Naive thymus-derived CD4-positive, alpha-beta T cell (primary cell): ENCODE results near the gene NPR3. TPM values are rescaled to one million over a fixed set of nuclear protein-coding genes. Genes with fewer than 3 reads are reported as not detected.
"Not testable (repeated sequence)": the region's sequence is repeated elsewhere in the genome, so short reads cannot be mapped to it uniquely, and the experiment has no call there.

Source experiments
- ATAC-seq: fragments of 150-1000 bp; cut with Tn5 transposase; 2 replicates; pipeline ENCODE4 v1.10.0; 2021; ENCODE audit warnings: mild to moderate bottlenecking, moderate library complexity
- CTCF ChIA-PET: fragments of 350-600 bp; sonication (Branson Sonifier 250); formaldehyde crosslinking; loops from one replicate; lab custom pipeline; 2021; ENCODE audit warnings: antibody characterized with exemption; lab: Charles Lee
- POLR2A ChIA-PET: fragments of 350-600 bp; sonication (Branson Sonifier 250); formaldehyde crosslinking; loops from one replicate; lab custom pipeline; 2021; ENCODE audit warnings: antibody characterized with exemption, inconsistent platforms; lab: Charles Lee
- DNase-seq, 9 donors: peaks; one replicate each; pipeline versions ENCODE4 v3.0.0 to v3.0.0-alpha.2; 2020 to 2022; ENCODE audit warnings: mixed read lengths in 1 of 9
- H3K27ac ChIP-seq: one replicate; pipeline ENCODE4 v1.7.0; 2013; ENCODE audit warnings: mild to moderate bottlenecking, low read depth, low read length, moderate library complexity
- H3K27me3 ChIP-seq, 2 donors: one replicate each; pipeline ENCODE4 v1.7.0; 2013; ENCODE audit warnings: low read length in 2 of 2, mild to moderate bottlenecking in 2 of 2, moderate library complexity in 2 of 2; ENCODE audit not compliant: control insufficient read depth in 2 of 2, insufficient read depth in 2 of 2
- H3K36me3 ChIP-seq, 3 experiments: 1 replicate in 2 of 3; 2 replicates in 1 of 3; pipeline ENCODE4 v1.7.0; 2013; ENCODE audit warnings: low read length in 3 of 3, mild to moderate bottlenecking in 3 of 3, moderate library complexity in 1 of 3; ENCODE audit not compliant: insufficient read depth in 3 of 3, control insufficient read depth in 2 of 3
- H3K4me1 ChIP-seq, 2 donors: one replicate each; pipeline ENCODE4 v1.7.0; 2013; ENCODE audit warnings: low read length in 2 of 2, mild to moderate bottlenecking in 2 of 2, moderate library complexity in 1 of 2; ENCODE audit not compliant: control insufficient read depth in 2 of 2, insufficient read depth in 2 of 2
- H3K4me3 ChIP-seq: 2 replicates; pipeline ENCODE4 v1.7.0; 2013; ENCODE audit warnings: mild to moderate bottlenecking, low read length
- H3K9me3 ChIP-seq, 3 experiments: 1 replicate in 2 of 3; 2 replicates in 1 of 3; pipeline ENCODE4 v1.7.0; 2013; ENCODE audit warnings: low read length in 3 of 3; ENCODE audit not compliant: control insufficient read depth in 2 of 3
- H3K27ac Mint-ChIP-seq, 9 donors: one replicate each; pipeline ENCODE4 v1.8.0; 2020 to 2022; ENCODE audit warnings: mixed read lengths in 9 of 9, mild to moderate bottlenecking in 8 of 9, moderate library complexity in 5 of 9, inconsistent platforms in 2 of 9
- H3K27me3 Mint-ChIP-seq, 5 donors: one replicate each; pipeline ENCODE4 v1.8.0; 2021 to 2022; ENCODE audit warnings: mixed read lengths in 5 of 5, mild to moderate bottlenecking in 1 of 5
- H3K36me3 Mint-ChIP-seq, 5 donors: one replicate each; pipeline ENCODE4 v1.8.0; 2020 to 2022; ENCODE audit warnings: mixed read lengths in 5 of 5, mild to moderate bottlenecking in 3 of 5, inconsistent platforms in 1 of 5
- H3K4me1 Mint-ChIP-seq, 7 donors: one replicate each; pipeline ENCODE4 v1.8.0; 2020 to 2022; ENCODE audit warnings: mixed read lengths in 7 of 7, mild to moderate bottlenecking in 3 of 7, inconsistent platforms in 1 of 7
- H3K4me3 Mint-ChIP-seq, 10 donors: one replicate each; pipeline ENCODE4 v1.8.0; 2020 to 2022; ENCODE audit warnings: mild to moderate bottlenecking in 10 of 10, mixed read lengths in 10 of 10, moderate library complexity in 6 of 10, inconsistent platforms in 2 of 10
- H3K9me3 Mint-ChIP-seq, 11 donors: one replicate each; pipeline ENCODE4 v1.8.0; 2020 to 2022; ENCODE audit warnings: mixed read lengths in 11 of 11, mild to moderate bottlenecking in 4 of 11, inconsistent platforms in 1 of 11, moderate library complexity in 1 of 11
- intact Hi-C, 2 donors: fragments of 100-400 bp; cut with micrococcal nuclease; formaldehyde crosslinking; loops; one replicate each; pipeline ENCODE4 v1.15.1; 2023
- polyA plus RNA-seq, 2 donors: library from polyadenylated mRNA; unstranded; fragments of 300-500 nt; fragmentation: Illumina TruSeq; gene quantifications; one replicate each; pipeline ENCODE4 v1.2.3, GENCODE V29; 2021
- total RNA-seq, 6 experiments: library from RNA in 5 of 6; stranded (reverse) in 5 of 6; gene quantifications; 1 replicate in 5 of 6; 2 replicates in 1 of 6; pipeline ENCODE4 v1.2.3 and lab custom pipeline; 2021 to 2026

Gene NPR3
- total and polyA plus RNA-seq, 7 experiments from 2014 or later: 0.56 to 1.4 TPM; not detected in 5

GRCh38 chr5:32803656-32804055 is 92.5 kb downstream of the NPR3 start:
- Histone ChIP-seq H3K4me3 (no peak overlapping the region), H3K27me3 (no peaks in the 10 kb centered on the region), H3K4me1 (no peaks in the 10 kb centered on the region), H3K27ac (no peak overlapping the region), H3K9me3 (peaks cover 0 to 5% (median 0%) of the 10 kb centered on the region in 3 experiments), H3K36me3 (no peaks in the 10 kb centered on the region)
- Mint-ChIP-seq H3K4me3 (no peak overlapping the region), H3K4me1 (no peaks in the 10 kb centered on the region), H3K27me3 (no peaks in the 10 kb centered on the region), H3K36me3 (peaks cover 0 to 8% (median 4%) of the 10 kb centered on the region in 5 donors), H3K9me3 (peaks cover 9 to 44% (median 19%) of the 10 kb centered on the region in 11 donors), H3K27ac (no peak overlapping the region)
- ATAC-seq (no peak), DNase-seq (no peak)
- intact Hi-C loops: no loop called here
- CTCF ChIA-PET: no interaction called here
- POLR2A ChIA-PET: no interaction called here

- CTCF ChIA-PET, DNase-seq, H3K27me3 ChIP-seq, H3K27me3 Mint-ChIP-seq, H3K4me1 Mint-ChIP-seq, POLR2A ChIA-PET, H3K9me3 ChIP-seq, H3K4me3 Mint-ChIP-seq, H3K36me3 ChIP-seq, H3K4me3 ChIP-seq, ATAC-seq, H3K4me1 ChIP-seq, H3K27ac Mint-ChIP-seq, intact Hi-C loops, H3K36me3 Mint-ChIP-seq, H3K27ac ChIP-seq: not testable (repeated sequence)
- H3K9me3 Mint-ChIP-seq: peaks cover 7 to 30% (median 15%) of the 10 kb centered on the region in 11 donors
Observed at GRCh38 chr5:32805462-32805861, 94.3 kb downstream of the NPR3 start.

- no peak for ATAC-seq
- CTCF ChIA-PET: no interaction called here
- H3K27me3 ChIP-seq: no peaks in the 10 kb centered on the region
- peaks cover 0 to 5% (median 0%) of the 10 kb centered on the region in 3 experiments for H3K9me3 ChIP-seq
- H3K4me1 ChIP-seq: no peaks in the 10 kb centered on the region
- H3K9me3 Mint-ChIP-seq: peaks cover 5 to 24% (median 13%) of the 10 kb centered on the region in 11 donors
- peaks cover 0 to 3% (median 0%) of the 10 kb centered on the region in 7 donors for H3K4me1 Mint-ChIP-seq
- peaks cover 0 to 8% (median 4%) of the 10 kb centered on the region in 5 donors for H3K36me3 Mint-ChIP-seq
- POLR2A ChIA-PET: no interaction called here
- no peak overlapping the region for H3K4me3 Mint-ChIP-seq
- DNase-seq: no peak
- no peak overlapping the region for H3K27ac Mint-ChIP-seq
- H3K27ac ChIP-seq: no peak overlapping the region
- intact Hi-C loops: no loop called here
- H3K4me3 ChIP-seq: no peak overlapping the region
- H3K27me3 Mint-ChIP-seq: no peaks in the 10 kb centered on the region
- H3K36me3 ChIP-seq: no peaks in the 10 kb centered on the region
Observed at GRCh38 chr5:32805971-32806638, 95.0 kb downstream of the NPR3 start.

GRCh38 chr5:32808783-32809182 is 97.7 kb downstream of the NPR3 start:
- POLR2A ChIA-PET: no interaction called here
- peaks cover 0 to 3% (median 0%) of the 10 kb centered on the region in 7 donors for H3K4me1 Mint-ChIP-seq
- DNase-seq (no peak), ATAC-seq (no peak)
- H3K27ac ChIP-seq: no peak overlapping the region
- H3K36me3 ChIP-seq: no peaks in the 10 kb centered on the region
- no peak overlapping the region for H3K4me3 ChIP-seq
- H3K27ac Mint-ChIP-seq: no peak overlapping the region
- no peak overlapping the region for H3K4me3 Mint-ChIP-seq
- no peaks in the 10 kb centered on the region for H3K27me3 ChIP-seq
- intact Hi-C loops: no loop called here
- peaks cover 0 to 13% (median 6%) of the 10 kb centered on the region in 11 donors for H3K9me3 Mint-ChIP-seq
- no peaks in the 10 kb centered on the region for H3K4me1 ChIP-seq
- peaks cover 0 to 11% (median 0%) of the 10 kb centered on the region in 5 donors for H3K27me3 Mint-ChIP-seq
- H3K36me3 Mint-ChIP-seq: no peaks in the 10 kb centered on the region
- no peaks in the 10 kb centered on the region for H3K9me3 ChIP-seq
- CTCF ChIA-PET: no interaction called here

- H3K9me3 Mint-ChIP-seq: peaks cover 0 to 16% (median 6%) of the 10 kb centered on the region in 11 donors
- peaks cover 0 to 4% (median 0%) of the 10 kb centered on the region in 5 donors for H3K36me3 Mint-ChIP-seq
- H3K4me3 Mint-ChIP-seq: no peak overlapping the region
- Histone ChIP-seq H3K4me3 (no peak overlapping the region), H3K4me1 (no peaks in the 10 kb centered on the region), H3K27ac (no peak overlapping the region), H3K36me3 (no peaks in the 10 kb centered on the region), H3K9me3 (no peaks in the 10 kb centered on the region), H3K27me3 (no peaks in the 10 kb centered on the region)
- ChIA-PET CTCF (no interaction called here), POLR2A (no interaction called here)
- DNase-seq (no peak), ATAC-seq (no peak)
- H3K4me1 Mint-ChIP-seq: peaks cover 0 to 3% (median 0%) of the 10 kb centered on the region in 7 donors
- H3K27me3 Mint-ChIP-seq: peaks cover 0 to 15% (median 0%) of the 10 kb centered on the region in 5 donors
- H3K27ac Mint-ChIP-seq: no peak overlapping the region
- intact Hi-C loops: no loop called here
Observed at GRCh38 chr5:32810804-32811203, 99.7 kb downstream of the NPR3 start.

- Histone ChIP-seq H3K36me3 (no peaks in the 10 kb centered on the region), H3K4me3 (no peak overlapping the region), H3K4me1 (no peaks in the 10 kb centered on the region), H3K9me3 (no peaks in the 10 kb centered on the region), H3K27me3 (no peaks in the 10 kb centered on the region), H3K27ac (no peak overlapping the region)
- no peak overlapping the region for H3K4me3 Mint-ChIP-seq
- peaks cover 0 to 3% (median 0%) of the 10 kb centered on the region in 7 donors for H3K4me1 Mint-ChIP-seq
- no peak for ATAC-seq
- peaks cover 0 to 4% (median 0%) of the 10 kb centered on the region in 5 donors for H3K36me3 Mint-ChIP-seq
- no peak for DNase-seq
- ChIA-PET POLR2A (no interaction called here), CTCF (no interaction called here)
- H3K27me3 Mint-ChIP-seq: peaks cover 0 to 15% (median 0%) of the 10 kb centered on the region in 5 donors
- no peak overlapping the region for H3K27ac Mint-ChIP-seq
- peaks cover 0 to 16% (median 4%) of the 10 kb centered on the region in 11 donors for H3K9me3 Mint-ChIP-seq
- intact Hi-C loops: no loop called here
Observed at GRCh38 chr5:32812399-32812798, 101.3 kb downstream of the NPR3 start.

- H3K4me3 Mint-ChIP-seq: no peak overlapping the region
- H3K9me3 Mint-ChIP-seq: peaks cover 0 to 11% (median 4%) of the 10 kb centered on the region in 11 donors
- Histone ChIP-seq H3K36me3 (no peaks in the 10 kb centered on the region), H3K27ac (no peak overlapping the region), H3K27me3 (no peaks in the 10 kb centered on the region), H3K9me3 (no peaks in the 10 kb centered on the region), H3K4me1 (no peaks in the 10 kb centered on the region), H3K4me3 (no peak overlapping the region)
- DNase-seq (no peak), ATAC-seq (no peak)
- H3K27me3 Mint-ChIP-seq: peaks cover 0 to 15% (median 0%) of the 10 kb centered on the region in 5 donors
- no peak overlapping the region for H3K27ac Mint-ChIP-seq
- peaks cover 0 to 4% (median 0%) of the 10 kb centered on the region in 5 donors for H3K36me3 Mint-ChIP-seq
- peaks cover 0 to 3% (median 0%) of the 10 kb centered on the region in 7 donors for H3K4me1 Mint-ChIP-seq
- POLR2A ChIA-PET: no interaction called here
- CTCF ChIA-PET: no interaction called here
- intact Hi-C loops: no loop called here
Observed at GRCh38 chr5:32814141-32814540, 103.0 kb downstream of the NPR3 start.
